ENCODE results near the gene ZNF385D.

The ZNF385D gene

GRCh38 chr3:21377071-21377769 is 373.8 kb downstream of the ZNF385D start:
- no peak for DNase-seq (ENCODE audit: low read depth)

- no peak for DNase-seq (ENCODE audit: low read depth)
Observed at GRCh38 chr3:21372316-21372715, 378.7 kb downstream of the ZNF385D start.
